ENCODE results near the gene PRR9.
"Not testable (repeated sequence)": the region's sequence is repeated elsewhere in the genome, so short reads cannot be mapped to it uniquely, and the experiment has no call there.

The PRR9 gene

DNA sequence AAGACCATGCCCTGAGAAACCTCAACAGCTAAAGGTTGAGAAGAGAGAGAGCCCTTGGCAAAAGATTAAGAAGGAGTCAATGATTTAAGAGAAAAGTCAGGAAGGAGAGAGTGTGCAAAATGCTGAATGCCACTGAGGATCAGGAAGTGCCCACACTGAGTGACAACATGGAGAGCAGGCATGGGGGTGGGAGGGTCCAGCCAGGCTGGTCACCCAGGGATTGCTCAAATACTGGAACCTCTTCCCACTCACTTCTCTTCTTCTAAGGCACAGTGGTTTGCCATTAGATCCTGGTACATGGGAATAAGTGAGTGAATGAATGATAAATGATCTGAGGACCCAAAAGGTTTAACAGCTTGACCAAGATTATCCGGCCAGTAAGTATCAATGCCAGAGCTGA lies 11.1 kb downstream of the PRR9 start:
- Histone ChIP-seq H2BK12ac (ENCODE audit: low read length) (no peak overlapping the region), H4K8ac (ENCODE audit: low read depth, low read length) (no peak overlapping the region), H3K14ac (ENCODE audit: low read length) (no peak overlapping the region), H2AK5ac (ENCODE audit: low read depth, low read length) (no peak overlapping the region), H2BK15ac (ENCODE audit: low read length) (no peak overlapping the region), H3K9me3 (replicated peaks in 1 of 2; ENCODE audit: control insufficient read depth in 2 of 2, insufficient read depth in 1 of 2, low read depth in 1 of 2, low read length in 2 of 2) (no peaks in the 10 kb centered on the region), H3K23ac (ENCODE audit: low read depth, low read length, poor library complexity) (no peak overlapping the region), H3K27me3 (ENCODE audit: control insufficient read depth in 3 of 3, insufficient read depth in 3 of 3, low read depth in 1 of 3, low read length in 3 of 3) (peaks cover 0 to 2% (median 0%) of the 10 kb centered on the region in 3 experiments), H3K27ac (replicated peaks; ENCODE audit: low read length) (no peak overlapping the region), H3K4ac (ENCODE audit: low read length) (no peak overlapping the region), H3K9ac (ENCODE audit: low read depth, low read length, poor library complexity) (no peak overlapping the region), H2BK120ac (ENCODE audit: low read depth, low read length) (no peak overlapping the region), H2BK5ac (ENCODE audit: low read length) (no peak overlapping the region), H3K79me1 (ENCODE audit: low read depth, low read length) (no peaks in the 10 kb centered on the region), H3K36me3 (replicated peaks in 1 of 2; ENCODE audit: control insufficient read depth in 2 of 2, insufficient read depth in 2 of 2, low read length in 2 of 2) (no peaks in the 10 kb centered on the region), H3K18ac (ENCODE audit: low read length) (no peak overlapping the region), H2AFZ (ENCODE audit: low read length) (no peak overlapping the region), H3K4me1 (ENCODE audit: control insufficient read depth in 2 of 2, insufficient read depth in 1 of 2, low read depth in 1 of 2, low read length in 2 of 2) (no peaks in the 10 kb centered on the region), H3K4me3 (ENCODE audit: low read length in 2 of 2) (no peak overlapping the region), H3K4me2 (ENCODE audit: insufficient read depth, low read length, poor library complexity, severe bottlenecking) (no peak overlapping the region), H4K91ac (ENCODE audit: low read depth, low read length, poor library complexity) (no peak overlapping the region)
- DNase-seq (ENCODE audit: low spot score) = no peak
- WGBS, 2 donors (ENCODE audit: extremely low coverage in 2 of 2, insufficient read length in 2 of 2, insufficient replicate concordance in 1 of 2) = no CpG with 5 or more reads among the region's 1 CpG

DNA sequence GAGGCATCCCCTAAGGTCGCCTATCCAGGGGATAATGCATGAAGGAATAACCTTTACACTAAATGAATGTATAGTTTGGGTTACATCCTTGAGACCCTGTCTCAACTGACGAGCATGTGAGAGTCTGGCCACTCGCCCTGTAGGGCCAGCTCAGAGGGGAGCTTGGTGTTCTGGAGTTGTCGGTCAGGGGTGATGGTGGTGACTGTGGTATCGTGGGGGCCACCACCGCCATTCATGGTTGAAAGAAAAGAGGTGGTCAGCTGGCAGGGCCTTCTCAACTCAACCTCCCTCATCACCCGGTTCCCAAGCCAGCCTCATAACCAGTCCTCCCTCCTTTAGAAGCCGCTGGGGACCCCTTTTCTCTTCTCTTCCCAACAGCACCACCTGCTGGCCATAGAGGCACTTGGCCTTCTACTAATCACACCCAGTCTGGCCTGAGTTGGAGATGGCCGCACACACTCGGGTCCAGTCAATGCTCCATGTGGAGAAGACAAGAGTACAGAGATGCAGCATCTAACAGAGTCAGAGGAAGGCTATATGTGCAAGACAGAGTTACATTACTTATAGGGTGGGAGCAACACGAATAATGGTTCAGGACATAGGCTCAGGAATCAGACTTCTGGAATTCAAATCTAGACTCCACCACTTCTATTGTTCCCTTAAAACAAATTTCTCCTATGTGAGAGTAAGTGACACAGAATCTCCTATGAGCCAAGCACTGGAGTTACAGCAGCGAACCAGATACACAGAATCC lies 11.9 kb downstream of the PRR9 start:
- H3K27ac ChIP-seq (replicated peaks; ENCODE audit: low read length); H3K27me3 ChIP-seq (ENCODE audit: control insufficient read depth in 3 of 3, insufficient read depth in 3 of 3, low read depth in 1 of 3, low read length in 3 of 3); H2BK5ac ChIP-seq (ENCODE audit: low read length); H3K4me2 ChIP-seq (ENCODE audit: insufficient read depth, low read length, poor library complexity, severe bottlenecking); H4K8ac ChIP-seq (ENCODE audit: low read depth, low read length); H4K91ac ChIP-seq (ENCODE audit: low read depth, low read length, poor library complexity); H2BK15ac ChIP-seq (ENCODE audit: low read length); H3K23ac ChIP-seq (ENCODE audit: low read depth, low read length, poor library complexity); H3K14ac ChIP-seq (ENCODE audit: low read length); H3K4ac ChIP-seq (ENCODE audit: low read length); H3K4me1 ChIP-seq (ENCODE audit: control insufficient read depth in 2 of 2, insufficient read depth in 1 of 2, low read depth in 1 of 2, low read length in 2 of 2); H3K79me1 ChIP-seq (ENCODE audit: low read depth, low read length); H2BK120ac ChIP-seq (ENCODE audit: low read depth, low read length); H3K9ac ChIP-seq (ENCODE audit: low read depth, low read length, poor library complexity); H2BK12ac ChIP-seq (ENCODE audit: low read length); H3K18ac ChIP-seq (ENCODE audit: low read length); H2AK5ac ChIP-seq (ENCODE audit: low read depth, low read length); H3K9me3 ChIP-seq (replicated peaks in 1 of 2; ENCODE audit: control insufficient read depth in 2 of 2, insufficient read depth in 1 of 2, low read depth in 1 of 2, low read length in 2 of 2); H2AFZ ChIP-seq (ENCODE audit: low read length); H3K4me3 ChIP-seq (ENCODE audit: low read length in 2 of 2); H3K36me3 ChIP-seq (replicated peaks in 1 of 2; ENCODE audit: control insufficient read depth in 2 of 2, insufficient read depth in 2 of 2, low read length in 2 of 2): not testable (repeated sequence)
- peak; percentile 26 for DNase-seq (ENCODE audit: low spot score)
- no CpG with 5 or more reads among the region's 12 CpGs for WGBS, 2 donors (ENCODE audit: extremely low coverage in 2 of 2, insufficient read length in 2 of 2, insufficient replicate concordance in 1 of 2)

DNA sequence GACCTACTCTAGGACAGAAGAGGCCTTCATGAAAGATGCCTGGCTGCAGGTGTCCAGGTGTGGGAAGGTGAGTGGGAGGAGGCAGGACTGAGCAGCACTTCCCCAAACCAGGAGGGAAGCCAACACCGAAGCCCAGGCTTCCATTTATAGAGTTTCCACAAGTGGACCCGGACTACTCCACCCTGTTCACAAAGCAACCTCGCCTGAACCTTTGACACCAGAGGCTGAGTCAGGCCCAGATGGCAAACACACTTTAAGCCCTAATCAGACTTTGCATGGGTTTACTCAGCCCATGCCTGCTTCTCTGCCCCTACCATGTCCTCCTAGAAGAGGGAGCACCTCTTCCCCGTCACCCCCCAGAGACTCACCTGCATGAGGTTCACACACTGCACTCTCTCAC lies 14.0 kb downstream of the PRR9 start:
- WGBS, 2 donors (ENCODE audit: extremely low coverage in 2 of 2, insufficient read length in 2 of 2, insufficient replicate concordance in 1 of 2) = no CpG with 5 or more reads among the region's 4 CpGs
- Histone ChIP-seq H3K4me2 (ENCODE audit: insufficient read depth, low read length, poor library complexity, severe bottlenecking) (no peak overlapping the region), H3K36me3 (replicated peaks in 1 of 2; ENCODE audit: control insufficient read depth in 2 of 2, insufficient read depth in 2 of 2, low read length in 2 of 2) (no peaks in the 10 kb centered on the region), H2BK15ac (ENCODE audit: low read length) (no peak overlapping the region), H3K4me3 (ENCODE audit: low read length in 2 of 2) (no peak overlapping the region), H2BK120ac (ENCODE audit: low read depth, low read length) (no peak overlapping the region), H3K14ac (ENCODE audit: low read length) (no peak overlapping the region), H3K4ac (ENCODE audit: low read length) (no peak overlapping the region), H3K18ac (ENCODE audit: low read length) (no peak overlapping the region), H2AK5ac (ENCODE audit: low read depth, low read length) (no peak overlapping the region), H4K91ac (ENCODE audit: low read depth, low read length, poor library complexity) (no peak overlapping the region), H3K27me3 (ENCODE audit: control insufficient read depth in 3 of 3, insufficient read depth in 3 of 3, low read depth in 1 of 3, low read length in 3 of 3) (no peaks in the 10 kb centered on the region), H2BK12ac (ENCODE audit: low read length) (no peak overlapping the region), H3K9ac (ENCODE audit: low read depth, low read length, poor library complexity) (no peak overlapping the region), H4K8ac (ENCODE audit: low read depth, low read length) (no peak overlapping the region), H3K4me1 (ENCODE audit: control insufficient read depth in 2 of 2, insufficient read depth in 1 of 2, low read depth in 1 of 2, low read length in 2 of 2) (no peaks in the 10 kb centered on the region), H2BK5ac (ENCODE audit: low read length) (no peak overlapping the region), H3K79me1 (ENCODE audit: low read depth, low read length) (no peaks in the 10 kb centered on the region), H3K27ac (replicated peaks; ENCODE audit: low read length) (no peak overlapping the region), H2AFZ (ENCODE audit: low read length) (no peak overlapping the region), H3K9me3 (replicated peaks in 1 of 2; ENCODE audit: control insufficient read depth in 2 of 2, insufficient read depth in 1 of 2, low read depth in 1 of 2, low read length in 2 of 2) (no peaks in the 10 kb centered on the region), H3K23ac (ENCODE audit: low read depth, low read length, poor library complexity) (no peak overlapping the region)
- DNase-seq (ENCODE audit: low spot score) = no peak

DNA sequence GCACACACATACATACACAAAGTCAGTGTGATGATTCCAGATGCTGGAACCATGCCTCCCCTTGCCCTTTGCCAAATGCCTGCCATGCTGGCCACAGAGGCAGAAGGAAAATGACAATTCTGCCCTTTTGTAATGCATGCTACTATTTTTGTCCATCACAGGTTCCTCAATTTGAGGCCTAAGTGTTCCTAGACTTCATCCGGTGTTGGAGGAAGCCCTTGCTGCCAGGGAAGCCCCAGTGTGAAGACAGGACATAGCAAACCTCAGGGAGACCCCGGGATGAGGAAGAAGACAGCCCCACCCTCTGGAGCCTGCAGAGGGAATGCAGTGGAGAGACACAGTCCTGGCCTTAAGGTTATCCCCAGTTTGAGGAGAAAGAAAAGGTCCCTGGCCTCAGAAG lies 14.4 kb downstream of the PRR9 start:
- Histone ChIP-seq H3K4me1 (ENCODE audit: control insufficient read depth in 2 of 2, insufficient read depth in 1 of 2, low read depth in 1 of 2, low read length in 2 of 2) (no peaks in the 10 kb centered on the region), H3K36me3 (replicated peaks in 1 of 2; ENCODE audit: control insufficient read depth in 2 of 2, insufficient read depth in 2 of 2, low read length in 2 of 2) (no peaks in the 10 kb centered on the region), H3K4me3 (ENCODE audit: low read length in 2 of 2) (no peak overlapping the region), H4K8ac (ENCODE audit: low read depth, low read length) (no peak overlapping the region), H2BK5ac (ENCODE audit: low read length) (no peak overlapping the region), H3K4ac (ENCODE audit: low read length) (no peak overlapping the region), H3K27ac (replicated peaks; ENCODE audit: low read length) (no peak overlapping the region), H3K14ac (ENCODE audit: low read length) (no peak overlapping the region), H2AFZ (ENCODE audit: low read length) (no peak overlapping the region), H2BK15ac (ENCODE audit: low read length) (no peak overlapping the region), H4K91ac (ENCODE audit: low read depth, low read length, poor library complexity) (no peak overlapping the region), H3K9me3 (replicated peaks in 1 of 2; ENCODE audit: control insufficient read depth in 2 of 2, insufficient read depth in 1 of 2, low read depth in 1 of 2, low read length in 2 of 2) (no peaks in the 10 kb centered on the region), H2AK5ac (ENCODE audit: low read depth, low read length) (no peak overlapping the region), H3K18ac (ENCODE audit: low read length) (no peak overlapping the region), H2BK120ac (ENCODE audit: low read depth, low read length) (no peak overlapping the region), H3K23ac (ENCODE audit: low read depth, low read length, poor library complexity) (no peak overlapping the region), H3K4me2 (ENCODE audit: insufficient read depth, low read length, poor library complexity, severe bottlenecking) (no peak overlapping the region), H2BK12ac (ENCODE audit: low read length) (no peak overlapping the region), H3K79me1 (ENCODE audit: low read depth, low read length) (no peaks in the 10 kb centered on the region), H3K9ac (ENCODE audit: low read depth, low read length, poor library complexity) (no peak overlapping the region), H3K27me3 (ENCODE audit: control insufficient read depth in 3 of 3, insufficient read depth in 3 of 3, low read depth in 1 of 3, low read length in 3 of 3) (no peaks in the 10 kb centered on the region)
- WGBS, 2 donors (ENCODE audit: extremely low coverage in 2 of 2, insufficient read length in 2 of 2, insufficient replicate concordance in 1 of 2) = no CpG with 5 or more reads among the region's 2 CpGs
- DNase-seq (ENCODE audit: low spot score) = no peak

Measured in neuronal stem cell (in vitro differentiated cells).